Measurements from ENCODE around the gene MSH5. TPM values are rescaled to one million over a fixed set of nuclear protein-coding genes. Genes with fewer than 3 reads are reported as not detected.

The MSH5 gene
- total and polyA plus RNA-seq, 9 of the 15 experiments (the other 6 are each of a cell fraction or from before 2014, with no cell fraction given): 12.5 to 104 (median 46.6) TPM

DNA sequence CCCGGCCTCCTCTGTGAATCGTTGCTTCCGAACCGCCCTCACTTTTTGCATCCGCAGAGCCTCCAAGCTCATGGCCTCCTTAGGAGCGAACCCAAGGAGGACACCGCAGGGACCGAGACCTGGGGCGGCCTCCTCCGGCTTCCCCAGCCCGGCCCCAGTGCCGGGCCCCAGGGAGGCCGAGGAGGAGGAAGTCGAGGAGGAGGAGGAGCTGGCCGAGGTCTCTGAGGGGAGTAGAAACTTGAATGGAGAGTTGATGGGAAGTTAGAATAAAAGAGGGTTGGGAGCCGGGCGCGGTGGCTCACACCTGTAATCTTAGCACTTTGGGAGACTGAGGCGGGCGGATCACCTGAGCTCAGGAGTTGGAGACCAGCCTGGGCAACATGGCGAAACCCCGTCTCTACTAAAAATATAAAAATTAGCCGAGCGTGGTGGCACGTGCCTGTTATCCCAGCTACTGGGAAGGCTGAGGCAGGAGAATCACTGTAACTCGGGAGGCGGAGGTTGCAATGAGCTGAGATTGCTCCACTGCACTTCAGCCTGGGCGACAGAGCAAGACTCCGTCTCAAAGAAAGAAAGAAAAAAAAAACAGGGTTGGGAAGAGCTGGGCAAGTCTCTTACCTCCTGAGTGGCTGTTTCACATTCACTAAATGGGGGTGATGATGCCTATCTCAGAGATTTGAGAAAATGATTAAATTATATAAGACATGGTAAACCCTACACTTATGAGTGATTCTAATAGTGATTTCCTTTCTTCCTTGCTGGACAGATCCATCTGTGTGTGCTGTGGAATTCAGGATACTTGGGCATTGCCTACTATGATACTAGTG lies 805 bp downstream of the MSH5 start (continued):
- TF ChIP-seq, protein P1, sequence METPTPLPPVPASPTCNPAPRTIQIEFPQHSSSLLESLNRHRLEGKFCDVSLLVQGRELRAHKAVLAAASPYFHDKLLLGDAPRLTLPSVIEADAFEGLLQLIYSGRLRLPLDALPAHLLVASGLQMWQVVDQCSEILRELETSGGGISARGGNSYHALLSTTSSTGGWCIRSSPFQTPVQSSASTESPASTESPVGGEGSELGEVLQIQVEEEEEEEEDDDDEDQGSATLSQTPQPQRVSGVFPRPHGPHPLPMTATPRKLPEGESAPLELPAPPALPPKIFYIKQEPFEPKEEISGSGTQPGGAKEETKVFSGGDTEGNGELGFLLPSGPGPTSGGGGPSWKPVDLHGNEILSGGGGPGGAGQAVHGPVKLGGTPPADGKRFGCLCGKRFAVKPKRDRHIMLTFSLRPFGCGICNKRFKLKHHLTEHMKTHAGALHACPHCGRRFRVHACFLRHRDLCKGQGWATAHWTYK (CRISPR knock-in tag; IDR thresholded peaks at IDR 0.05): peak; percentile 9; the same call in 1 of the 2 replicates
- TF ChIP-seq, protein P2, sequence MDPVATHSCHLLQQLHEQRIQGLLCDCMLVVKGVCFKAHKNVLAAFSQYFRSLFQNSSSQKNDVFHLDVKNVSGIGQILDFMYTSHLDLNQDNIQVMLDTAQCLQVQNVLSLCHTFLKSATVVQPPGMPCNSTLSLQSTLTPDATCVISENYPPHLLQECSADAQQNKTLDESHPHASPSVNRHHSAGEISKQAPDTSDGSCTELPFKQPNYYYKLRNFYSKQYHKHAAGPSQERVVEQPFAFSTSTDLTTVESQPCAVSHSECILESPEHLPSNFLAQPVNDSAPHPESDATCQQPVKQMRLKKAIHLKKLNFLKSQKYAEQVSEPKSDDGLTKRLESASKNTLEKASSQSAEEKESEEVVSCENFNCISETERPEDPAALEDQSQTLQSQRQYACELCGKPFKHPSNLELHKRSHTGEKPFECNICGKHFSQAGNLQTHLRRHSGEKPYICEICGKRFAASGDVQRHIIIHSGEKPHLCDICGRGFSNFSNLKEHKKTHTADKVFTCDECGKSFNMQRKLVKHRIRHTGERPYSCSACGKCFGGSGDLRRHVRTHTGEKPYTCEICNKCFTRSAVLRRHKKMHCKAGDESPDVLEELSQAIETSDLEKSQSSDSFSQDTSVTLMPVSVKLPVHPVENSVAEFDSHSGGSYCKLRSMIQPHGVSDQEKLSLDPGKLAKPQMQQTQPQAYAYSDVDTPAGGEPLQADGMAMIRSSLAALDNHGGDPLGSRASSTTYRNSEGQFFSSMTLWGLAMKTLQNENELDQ (CRISPR knock-in tag; IDR thresholded peaks at IDR 0.05; ENCODE audit: borderline replicate concordance): no peak
- TF ChIP-seq, protein P3, sequence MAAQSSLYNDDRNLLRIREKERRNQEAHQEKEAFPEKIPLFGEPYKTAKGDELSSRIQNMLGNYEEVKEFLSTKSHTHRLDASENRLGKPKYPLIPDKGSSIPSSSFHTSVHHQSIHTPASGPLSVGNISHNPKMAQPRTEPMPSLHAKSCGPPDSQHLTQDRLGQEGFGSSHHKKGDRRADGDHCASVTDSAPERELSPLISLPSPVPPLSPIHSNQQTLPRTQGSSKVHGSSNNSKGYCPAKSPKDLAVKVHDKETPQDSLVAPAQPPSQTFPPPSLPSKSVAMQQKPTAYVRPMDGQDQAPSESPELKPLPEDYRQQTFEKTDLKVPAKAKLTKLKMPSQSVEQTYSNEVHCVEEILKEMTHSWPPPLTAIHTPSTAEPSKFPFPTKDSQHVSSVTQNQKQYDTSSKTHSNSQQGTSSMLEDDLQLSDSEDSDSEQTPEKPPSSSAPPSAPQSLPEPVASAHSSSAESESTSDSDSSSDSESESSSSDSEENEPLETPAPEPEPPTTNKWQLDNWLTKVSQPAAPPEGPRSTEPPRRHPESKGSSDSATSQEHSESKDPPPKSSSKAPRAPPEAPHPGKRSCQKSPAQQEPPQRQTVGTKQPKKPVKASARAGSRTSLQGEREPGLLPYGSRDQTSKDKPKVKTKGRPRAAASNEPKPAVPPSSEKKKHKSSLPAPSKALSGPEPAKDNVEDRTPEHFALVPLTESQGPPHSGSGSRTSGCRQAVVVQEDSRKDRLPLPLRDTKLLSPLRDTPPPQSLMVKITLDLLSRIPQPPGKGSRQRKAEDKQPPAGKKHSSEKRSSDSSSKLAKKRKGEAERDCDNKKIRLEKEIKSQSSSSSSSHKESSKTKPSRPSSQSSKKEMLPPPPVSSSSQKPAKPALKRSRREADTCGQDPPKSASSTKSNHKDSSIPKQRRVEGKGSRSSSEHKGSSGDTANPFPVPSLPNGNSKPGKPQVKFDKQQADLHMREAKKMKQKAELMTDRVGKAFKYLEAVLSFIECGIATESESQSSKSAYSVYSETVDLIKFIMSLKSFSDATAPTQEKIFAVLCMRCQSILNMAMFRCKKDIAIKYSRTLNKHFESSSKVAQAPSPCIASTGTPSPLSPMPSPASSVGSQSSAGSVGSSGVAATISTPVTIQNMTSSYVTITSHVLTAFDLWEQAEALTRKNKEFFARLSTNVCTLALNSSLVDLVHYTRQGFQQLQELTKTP (IDR thresholded peaks at IDR 0.05; ENCODE audit: low read depth in 1 of 2, partially characterized antibody in 2 of 2): peak in 1 of 2 experiments; percentile 13
- TF ChIP-seq ZBED1 (IDR thresholded peaks at IDR 0.05) (no peak), ZSCAN32 (CRISPR knock-in tag; IDR thresholded peaks at IDR 0.05) (no peak), KDM1A (IDR thresholded peaks at IDR 0.05) (no peak), ZNF830 (CRISPR knock-in tag; IDR thresholded peaks at IDR 0.05) (no peak), HDAC2 (IDR thresholded peaks at IDR 0.05) (peak; percentile 21; the same call in 1 of the 2 replicates), HDAC1 (IDR thresholded peaks at IDR 0.05) (0 out of 4 replicates have a peak, but pooled peaks of 1 of the 2 experiments have one; percentile 15), CBX2 (IDR thresholded peaks at IDR 0.05; ENCODE audit: insufficient read depth, low read length, poor library complexity, severe bottlenecking) (no peak), MAZ (CRISPR knock-in tag; conservative IDR thresholded peaks at IDR 0.05 in 1 of 2, IDR thresholded peaks at IDR 0.05 in 1 of 2) (no peak; a peak in 1 of 4 replicates), MTA2 (IDR thresholded peaks at IDR 0.05; ENCODE audit: low read depth) (no peak), FOXJ2 (tag; IDR thresholded peaks at IDR 0.05) (no peak), CBX1 (IDR thresholded peaks at IDR 0.05; ENCODE audit: low read depth) (no peak), PHB2 (IDR thresholded peaks at IDR 0.05; ENCODE audit: low read depth) (no peak), PRPF4 (IDR thresholded peaks at IDR 0.05; ENCODE audit: insufficient read depth, low read depth, low read length, poor library complexity, severe bottlenecking) (no peak), CBFB (CRISPR knock-in tag; IDR thresholded peaks at IDR 0.05) (no peak), RBM34 (IDR thresholded peaks at IDR 0.05; ENCODE audit: borderline replicate concordance, insufficient read depth, low read length) (no peak), ZNF232 (CRISPR knock-in tag; IDR thresholded peaks at IDR 0.05) (no peak; the same call in 1 of the 2 replicates), SRSF3 (IDR thresholded peaks at IDR 0.05; ENCODE audit: insufficient read depth, low read length) (peak; percentile 16; the same call in 1 of the 2 replicates), NELFE (IDR thresholded peaks at IDR 0.05; ENCODE audit: insufficient read depth, insufficient read length) (no peak)
